G401 (cell line): Measurements from ENCODE around the gene PRICKLE2. TPM values are rescaled to one million over a fixed set of nuclear protein-coding genes. Genes with fewer than 3 reads are reported as not detected.

ENCODE experiments used
- DNase-seq: peaks from one replicate; pipeline ENCODE4 v3.0.0-alpha.2; 2015; ENCODE audit warnings: low spot score
- in situ Hi-C: cut with HindIII; loops from 2 replicates; pipeline ENCODE4 v1.10.0; 2016; ENCODE audit warnings: low sequenced_read_pairs, mixed read lengths
- total RNA-seq: library from RNA; depleted of rRNA; stranded (reverse); fragments of >200 nt; shearing (Covaris generic); gene quantifications from 2 replicates; pipeline ENCODE4 v1.2.3, GENCODE V29; 2014

The PRICKLE2 gene
- total RNA-seq, 1 experiment from 2014 or later, result 0.31 TPM

DNA sequence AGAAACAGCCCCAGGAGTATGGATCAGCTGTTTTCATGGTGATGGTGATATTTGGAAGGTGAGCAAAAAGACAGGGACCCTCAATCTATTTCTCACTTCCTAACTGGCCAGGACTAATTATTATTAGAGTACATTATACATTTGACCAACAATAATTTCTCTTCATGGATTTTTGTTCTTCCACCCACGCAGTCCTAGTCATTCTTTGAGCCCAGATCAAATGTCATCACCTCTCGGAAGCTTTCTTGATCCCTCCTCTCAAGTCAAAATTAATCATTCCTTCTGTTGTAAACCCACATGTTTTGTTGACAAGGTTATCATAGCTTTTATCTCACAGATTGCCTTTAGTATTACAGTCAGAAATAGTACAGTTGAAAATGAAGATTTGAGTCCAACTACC, 29.2 kb upstream of the PRICKLE2 start:
- in situ Hi-C loops, result no loop called here

DNA sequence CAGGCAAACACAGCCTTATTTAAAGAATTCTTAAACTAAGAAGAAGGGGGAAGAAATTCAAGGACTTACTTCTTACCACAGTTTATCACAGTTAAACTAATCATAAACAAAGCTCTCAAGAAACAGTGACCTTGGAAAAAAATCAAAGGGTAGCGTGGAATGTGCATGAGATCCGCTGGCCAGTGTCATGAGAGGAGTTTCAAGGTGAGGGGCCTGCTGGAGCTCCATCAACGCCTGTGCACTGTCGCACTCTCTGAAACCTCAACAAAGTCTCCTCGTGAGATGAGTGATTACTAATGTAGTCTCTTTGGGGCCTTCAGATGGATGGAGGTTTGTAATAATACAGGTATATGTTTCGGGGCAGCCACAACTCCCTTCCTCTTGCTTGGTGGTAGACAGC, 28.4 kb upstream of the PRICKLE2 start:
- in situ Hi-C loops, result no loop called here

More for the DNA sequence above, 29.2 kb upstream of the PRICKLE2 start:
- no peak for DNase-seq

DNA sequence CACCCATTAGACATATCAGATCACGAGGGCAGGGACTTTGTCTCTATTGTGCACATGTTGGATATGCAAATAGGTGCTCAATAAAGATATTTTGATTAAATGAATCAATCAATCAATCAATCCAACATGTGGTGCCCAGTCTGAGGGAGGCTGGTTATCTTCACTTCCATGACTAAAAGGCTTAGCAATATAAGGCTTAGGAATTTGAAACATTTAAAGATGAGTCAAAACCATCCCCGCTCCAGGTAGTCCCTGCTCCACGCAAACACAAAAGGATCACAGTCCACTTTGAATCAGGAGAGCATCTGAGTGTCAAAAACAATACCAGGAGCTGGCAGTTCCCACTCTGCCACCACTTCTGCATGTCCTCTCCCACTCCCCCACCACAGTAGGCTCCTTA, 25.8 kb upstream of the PRICKLE2 start:
- DNase-seq, result no peak
- in situ Hi-C loops, result no loop called here

More for the DNA sequence above, 28.4 kb upstream of the PRICKLE2 start:
- DNase-seq, result no peak

DNA sequence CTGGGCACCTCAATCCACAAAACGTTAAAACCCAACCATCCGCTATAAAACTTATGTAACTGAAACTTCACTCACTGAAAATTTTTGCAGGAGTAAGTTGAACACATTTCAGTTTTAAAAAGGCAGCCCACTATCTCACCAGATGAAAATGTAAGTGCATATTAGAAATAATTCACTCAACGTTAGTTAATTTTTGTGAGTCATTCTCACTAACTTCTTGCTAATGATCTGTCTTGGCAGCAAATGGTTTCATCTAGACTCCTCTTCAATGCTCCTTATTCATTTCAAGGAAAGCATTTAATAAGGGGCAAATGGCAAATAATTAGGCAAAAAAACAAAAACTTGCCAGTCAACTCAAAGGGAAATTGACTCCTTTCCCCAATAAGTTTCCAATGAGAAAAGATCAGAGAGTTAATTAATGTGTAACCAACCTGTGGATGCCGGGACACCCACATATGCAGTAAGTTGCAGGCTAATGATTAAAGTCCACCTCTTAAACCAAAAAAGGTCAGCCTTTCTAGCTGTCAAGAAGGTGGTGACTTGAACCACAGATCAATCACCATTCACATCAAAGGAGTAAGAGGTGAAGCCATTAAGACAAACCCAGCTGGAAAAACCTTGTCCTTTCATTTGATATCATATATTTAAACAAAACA, 22.9 kb upstream of the PRICKLE2 start:
- in situ Hi-C loops, result no loop called here
- DNase-seq, result no peak

DNA sequence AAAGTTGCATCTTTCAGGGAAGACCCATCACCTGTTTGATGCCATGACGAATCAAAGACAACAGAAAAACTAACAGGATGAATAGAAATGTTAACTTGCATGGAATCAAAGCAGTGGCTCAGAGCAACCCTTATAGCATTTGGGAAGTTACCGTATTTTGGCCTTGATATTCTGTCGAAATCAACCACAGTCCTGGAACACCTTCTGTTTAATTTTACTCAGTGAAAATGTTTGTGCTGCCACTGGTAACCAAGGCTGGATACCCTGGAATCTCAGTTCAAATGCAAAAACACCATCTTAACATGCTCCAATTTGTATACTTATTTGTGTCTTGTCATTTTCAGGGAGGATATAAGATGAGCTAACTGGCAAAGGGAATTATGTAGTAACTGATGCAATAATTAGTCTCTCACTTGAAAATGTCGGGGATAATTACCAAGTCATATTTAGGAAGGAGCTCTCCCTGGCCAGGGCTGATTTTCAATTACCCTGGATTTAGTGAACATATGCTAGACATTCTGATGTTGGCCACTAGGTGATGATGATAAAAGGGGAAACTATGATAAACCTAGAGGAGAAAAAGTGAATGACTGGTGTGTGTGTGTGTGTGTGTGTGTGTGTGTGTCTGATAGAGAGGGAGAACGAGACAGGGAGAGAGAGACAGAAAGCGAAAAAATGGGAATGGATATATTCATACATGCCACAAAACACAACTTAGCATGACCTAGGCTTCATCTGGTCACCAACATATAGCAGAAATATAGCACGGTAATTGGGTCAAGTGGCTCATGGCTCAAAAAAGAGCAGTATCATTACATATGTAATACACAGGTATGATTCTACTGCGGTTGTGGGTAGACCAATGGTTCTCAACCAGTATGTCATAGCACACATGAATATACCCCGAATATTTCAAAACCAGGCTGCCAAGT, 19.0 kb upstream of the PRICKLE2 start:
- in situ Hi-C loops, result no loop called here
- DNase-seq, result no peak

DNA sequence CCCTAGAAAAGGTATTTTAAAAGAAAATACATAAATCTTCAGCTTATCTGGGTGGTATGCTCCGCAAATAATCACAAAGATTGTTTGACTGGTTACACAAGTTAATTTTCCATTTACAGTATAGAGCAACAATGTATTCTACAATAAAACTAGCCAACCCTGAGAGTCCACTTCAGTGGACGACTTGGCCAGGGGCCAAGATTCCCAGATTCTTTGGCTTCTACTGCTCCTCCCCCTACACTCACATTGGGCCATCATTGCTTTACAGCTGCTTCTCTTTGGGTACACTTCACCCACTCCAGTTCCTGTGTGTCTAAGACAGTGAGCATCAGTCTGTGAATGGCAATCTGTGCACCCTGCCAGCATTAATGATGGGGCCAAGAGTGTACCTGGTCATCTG, 17.2 kb upstream of the PRICKLE2 start:
- DNase-seq, result no peak
- in situ Hi-C loops, result no loop called here

DNA sequence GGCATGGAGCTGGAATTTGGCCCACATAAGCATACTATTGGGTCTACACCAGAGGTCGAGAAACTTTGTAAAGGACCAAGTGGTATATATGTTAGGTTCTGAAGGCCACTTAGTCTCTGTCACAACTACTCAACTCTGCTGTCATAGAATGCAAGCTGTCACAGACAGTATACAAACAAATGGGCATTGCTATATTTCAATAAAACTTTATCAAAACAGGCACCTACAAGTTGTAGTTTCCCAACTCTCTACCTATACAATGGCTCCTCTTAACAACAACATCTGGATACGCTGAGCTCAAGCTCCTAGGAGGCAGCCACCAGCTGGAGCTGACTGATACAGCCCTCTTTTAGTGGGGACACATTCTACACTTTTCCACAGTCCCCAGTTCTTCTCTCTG, 15.7 kb upstream of the PRICKLE2 start:
- in situ Hi-C loops, result no loop called here

DNA sequence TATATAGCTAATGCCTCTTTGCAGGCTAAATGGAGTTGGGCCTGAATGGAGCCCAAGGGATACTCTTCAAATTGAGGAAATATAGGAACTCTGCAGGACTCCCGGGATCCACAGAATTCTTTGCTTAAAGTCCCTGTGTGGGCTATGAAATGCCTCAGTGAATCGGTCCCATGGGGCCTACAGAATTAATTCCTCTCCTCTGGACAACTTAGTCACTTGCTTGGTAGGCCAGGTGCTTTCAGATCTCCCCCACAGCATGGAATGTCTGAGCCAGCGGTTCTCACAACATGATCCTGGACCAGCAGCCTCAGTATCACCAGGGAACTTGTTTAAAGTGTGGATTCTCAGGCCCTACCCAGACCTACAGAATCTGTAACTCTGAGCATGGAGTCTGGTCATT, 15.1 kb upstream of the PRICKLE2 start:
- in situ Hi-C loops, result no loop called here
- no peak for DNase-seq

More for the DNA sequence above, 15.7 kb upstream of the PRICKLE2 start:
- DNase-seq, result no peak

DNA sequence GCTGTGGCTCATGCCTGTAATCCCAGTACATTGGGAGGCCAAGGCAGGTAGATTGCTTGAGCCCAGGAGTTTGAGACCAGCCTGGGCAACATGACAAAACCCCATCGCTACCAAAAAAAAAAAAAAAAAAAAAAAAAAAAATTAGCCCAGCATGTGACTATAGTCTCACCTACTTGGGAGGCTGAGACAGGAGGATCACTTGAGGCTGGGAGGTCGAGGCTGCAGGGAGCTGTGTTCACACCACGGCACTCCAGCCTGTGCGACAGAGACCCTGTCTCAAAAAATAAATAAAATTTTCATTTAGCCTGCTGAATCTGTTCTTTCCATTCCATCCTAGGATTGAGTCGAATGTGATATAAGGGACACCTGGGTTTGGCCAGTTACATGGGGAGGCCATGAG, 14.6 kb upstream of the PRICKLE2 start:
- in situ Hi-C loops, result no loop called here
- no peak for DNase-seq

DNA sequence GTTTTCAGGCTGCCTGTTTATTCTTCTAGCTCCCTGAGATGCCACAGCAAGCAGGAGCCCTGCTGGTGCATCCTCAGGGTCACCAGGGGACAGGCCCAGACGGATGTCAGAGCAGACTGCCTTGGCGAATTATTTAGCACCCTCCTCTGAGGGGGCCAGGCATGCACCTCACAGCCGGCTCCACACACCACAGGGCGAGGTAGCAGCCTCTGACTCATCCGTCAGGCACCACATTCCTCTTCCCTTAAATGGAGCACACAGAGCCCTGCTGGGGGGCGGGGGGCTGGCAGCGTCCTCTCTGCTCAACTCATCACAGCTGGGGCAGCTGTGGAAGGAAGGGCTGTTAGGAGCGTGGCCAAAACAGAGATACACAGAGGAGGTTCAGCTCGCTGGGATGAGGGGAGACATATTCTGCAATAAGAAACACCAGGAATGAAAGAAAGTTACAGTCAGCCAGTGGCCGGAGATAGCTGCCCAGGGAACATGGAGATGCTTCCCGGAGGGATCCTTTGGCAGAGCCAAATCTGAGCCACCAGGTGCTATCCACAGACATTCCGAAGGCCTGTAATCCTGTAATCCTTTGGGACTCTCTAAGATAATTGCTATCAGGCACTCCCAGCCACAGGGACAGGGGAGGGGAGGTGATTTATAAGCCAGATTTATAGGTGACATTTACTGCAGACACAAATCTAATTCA, 13.9 kb upstream of the PRICKLE2 start:
- in situ Hi-C loops, result no loop called here
- no peak for DNase-seq

DNA sequence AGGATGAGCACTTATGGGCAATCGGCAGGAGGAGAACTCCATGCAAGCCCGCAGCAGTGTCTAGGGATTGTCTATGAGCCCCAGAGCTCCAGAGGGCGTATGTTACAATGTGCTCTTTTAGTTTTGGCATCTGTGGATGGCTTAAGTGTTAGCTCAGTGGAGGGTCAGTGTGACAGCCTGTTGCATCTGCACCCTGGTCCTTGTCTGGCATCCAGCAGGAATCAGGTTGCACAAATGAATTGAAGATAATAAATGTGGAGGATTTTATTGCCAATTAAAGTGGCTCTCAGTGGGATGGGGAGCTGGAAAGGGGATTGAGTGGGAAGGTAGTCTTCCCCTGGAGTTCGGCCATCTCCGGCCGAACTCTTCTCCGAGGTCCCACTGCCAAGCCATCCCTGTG, 11.8 kb upstream of the PRICKLE2 start:
- in situ Hi-C loops, result no loop called here

DNA sequence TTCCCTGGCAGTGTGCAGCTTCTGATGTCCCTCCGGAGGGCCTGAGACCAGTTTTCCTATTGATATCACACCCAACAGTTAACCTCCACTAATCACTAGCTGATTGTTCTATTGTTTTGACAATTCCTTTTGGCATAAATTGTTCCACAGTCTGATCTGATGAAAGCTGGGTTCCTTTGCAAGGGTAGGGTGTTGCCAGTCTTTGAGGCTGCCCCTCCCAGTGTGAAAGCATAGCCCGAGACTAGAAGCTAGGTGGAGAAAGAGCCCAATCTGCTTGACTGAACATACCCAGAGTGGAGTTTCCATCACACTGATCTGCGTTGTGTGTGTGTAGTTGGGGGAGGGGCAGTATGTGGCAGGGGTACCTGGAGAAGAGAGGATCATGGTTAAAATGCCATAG, 10.3 kb upstream of the PRICKLE2 start:
- DNase-seq, result no peak
- in situ Hi-C loops, result no loop called here

More for the DNA sequence above, 11.8 kb upstream of the PRICKLE2 start:
- DNase-seq, result no peak

DNA sequence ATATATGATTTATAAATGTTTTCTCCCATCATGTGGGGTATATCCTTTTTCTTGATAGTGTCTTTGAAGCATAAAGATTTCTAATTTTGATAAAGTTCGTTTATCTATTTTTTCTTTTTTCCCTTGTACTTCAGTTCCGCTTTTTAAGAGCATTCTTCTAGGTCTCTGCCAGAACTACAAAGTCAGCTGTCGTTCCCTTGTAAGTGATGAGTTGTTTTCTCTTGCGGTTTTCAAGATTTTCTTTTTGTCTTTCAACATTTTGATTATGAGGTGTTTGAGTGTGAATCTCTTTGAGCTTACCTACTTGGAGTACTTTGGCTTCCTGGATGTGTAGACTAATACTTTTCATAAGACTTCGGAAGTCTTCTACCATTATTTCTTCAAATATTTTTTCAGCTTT, 9.3 kb upstream of the PRICKLE2 start:
- in situ Hi-C loops, result no loop called here
- DNase-seq, result no peak

DNA sequence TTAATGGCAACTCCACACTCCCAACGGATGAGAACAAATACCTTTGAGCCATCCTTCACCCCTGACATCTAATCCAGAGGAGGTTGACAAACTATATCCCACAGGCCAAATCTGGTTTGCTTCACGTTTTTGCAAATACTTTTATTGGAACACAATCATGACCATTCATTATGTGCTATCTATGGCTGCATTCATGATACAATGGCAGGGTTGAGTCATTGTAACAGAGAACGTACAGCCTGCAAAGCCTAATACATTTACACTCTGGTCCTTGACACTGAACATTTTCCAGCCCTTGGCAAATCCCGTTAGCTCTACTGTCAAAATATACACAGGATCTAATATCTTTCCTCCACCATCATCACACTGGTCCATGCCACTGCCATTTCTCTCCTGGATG, 7.6 kb upstream of the PRICKLE2 start:
- DNase-seq, result no peak
- in situ Hi-C loops, result no loop called here

DNA sequence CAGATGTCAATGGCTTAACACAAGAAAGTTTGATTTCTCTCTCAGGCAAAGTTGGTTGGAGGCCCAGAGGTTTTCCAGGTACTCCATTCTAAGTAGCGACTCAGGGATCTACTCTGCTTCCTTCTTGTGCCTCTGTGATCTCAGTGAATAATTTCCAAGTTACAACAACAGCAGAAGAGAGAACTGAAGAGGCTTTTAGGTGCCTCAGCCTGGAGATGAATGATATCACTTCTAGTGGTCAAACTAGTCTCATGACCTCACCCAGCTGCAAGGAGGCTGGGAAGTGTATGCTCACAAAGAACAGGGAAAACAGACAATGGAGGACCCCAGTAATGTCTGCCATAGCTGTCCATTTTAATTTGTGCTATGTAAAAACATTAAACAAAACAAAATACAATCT, 4.6 kb upstream of the PRICKLE2 start:
- in situ Hi-C loops, result no loop called here
- DNase-seq, result no peak

DNA sequence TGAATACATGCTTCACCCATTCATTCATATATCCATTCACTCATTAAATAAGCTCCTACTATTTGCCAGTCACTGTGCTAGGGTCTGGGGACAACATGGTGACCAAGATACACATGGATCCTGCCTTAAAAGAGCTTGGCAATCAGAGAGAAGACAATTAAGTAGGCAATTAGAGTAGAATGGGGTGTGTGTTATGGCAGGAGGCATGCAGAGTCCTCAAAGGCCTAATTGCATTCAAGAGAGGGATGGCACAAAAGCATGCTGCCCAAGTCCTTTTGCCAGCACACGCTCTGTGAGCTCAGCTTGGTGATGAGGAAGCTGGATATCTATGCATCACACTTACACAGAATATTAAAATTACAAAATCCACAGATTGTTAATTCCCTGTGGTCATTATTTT, 2.8 kb upstream of the PRICKLE2 start:
- no peak for DNase-seq
- in situ Hi-C loops, result no loop called here

DNA sequence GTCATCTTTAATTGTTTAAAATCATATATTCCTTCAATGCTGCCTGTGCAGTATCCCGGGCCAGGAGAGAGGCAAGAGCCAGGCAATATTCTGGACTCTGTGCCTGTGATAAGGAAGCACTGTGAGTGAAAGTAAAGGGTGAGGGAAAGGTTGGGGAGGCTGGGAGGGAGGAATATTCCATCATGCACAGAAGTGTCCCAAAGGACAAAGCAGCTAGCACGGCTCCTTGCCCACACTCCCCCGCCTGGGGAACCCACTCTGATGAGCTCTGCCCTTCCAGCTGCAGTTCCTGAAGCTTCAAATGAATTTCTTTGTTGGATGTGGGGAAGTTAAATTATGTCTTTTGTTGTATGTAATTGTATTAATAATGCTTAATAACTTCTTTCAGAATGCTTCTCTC, 1.5 kb upstream of the PRICKLE2 start:
- no peak for DNase-seq
- in situ Hi-C loops, result no loop called here

DNA sequence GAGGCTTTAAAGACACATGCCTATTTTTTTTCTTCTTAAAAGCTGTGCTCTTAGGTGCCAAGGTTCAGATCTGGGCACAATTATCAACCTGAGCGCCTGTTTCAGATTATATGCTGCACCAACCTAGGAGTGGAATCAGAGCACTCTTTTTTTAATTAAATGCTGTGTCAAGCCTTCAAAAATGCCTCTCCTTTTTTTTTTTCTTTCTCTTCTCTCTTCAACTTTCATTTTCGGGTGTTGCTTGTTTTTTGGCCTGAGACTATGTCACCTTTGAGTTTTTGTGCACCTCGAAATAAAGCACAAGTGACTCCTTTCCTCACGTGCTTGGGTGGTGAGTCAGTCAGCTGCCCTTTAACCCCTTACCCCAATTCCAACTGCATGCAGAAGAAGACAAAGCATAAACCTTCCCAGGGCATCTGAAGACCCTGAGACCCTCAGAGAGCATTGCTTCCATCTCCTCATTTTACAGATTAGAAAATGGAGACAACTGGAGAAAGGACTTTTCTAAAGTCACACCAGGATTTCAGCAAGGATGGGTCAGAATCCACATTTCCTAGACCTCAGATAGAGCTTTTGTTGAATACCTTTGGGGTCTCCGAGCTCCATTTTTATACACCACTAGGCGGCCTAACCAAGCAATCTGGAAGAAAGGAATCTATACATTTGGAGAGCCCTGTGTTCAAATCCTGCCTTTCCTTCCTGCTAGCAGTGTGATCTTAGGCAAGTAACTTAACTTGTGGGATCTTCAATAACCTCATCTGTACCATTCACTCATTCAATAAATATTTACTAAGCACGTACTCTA, 631 bp upstream of the PRICKLE2 start:
- no peak for DNase-seq
- in situ Hi-C loops, result no loop called here
